ENCODE results near the gene ART3.

The ART3 gene

GRCh38 chr4:76074993-76075600 is 588 bp downstream of the ART3 start:
- DNase-seq, result no peak

- DNase-seq, result no peak
These were observed 3.6 kb downstream of the ART3 start for GRCh38 chr4:76078033-76078613.

- DNase-seq, result no peak
These were observed 9.0 kb downstream of the ART3 start for GRCh38 chr4:76083386-76083988.

- DNase-seq, result no peak
These were observed 10.0 kb downstream of the ART3 start for GRCh38 chr4:76084542-76084941.

- DNase-seq, result no peak
These were observed 12.7 kb downstream of the ART3 start for GRCh38 chr4:76087007-76087769.

GRCh38 chr4:76088719-76089118 is 14.2 kb downstream of the ART3 start:
- no peak for DNase-seq

GRCh38 chr4:76090241-76090691 is 15.8 kb downstream of the ART3 start:
- peak; percentile 27 for DNase-seq

GRCh38 chr4:76091052-76091451 is 16.5 kb downstream of the ART3 start:
- DNase-seq, result no peak

- DNase-seq, result no peak
These were observed 21.1 kb downstream of the ART3 start for GRCh38 chr4:76095568-76095967.

GRCh38 chr4:76096076-76096475 is 21.6 kb downstream of the ART3 start:
- no peak for DNase-seq

GRCh38 chr4:76105652-76106051 is 31.1 kb downstream of the ART3 start:
- no peak for DNase-seq

GRCh38 chr4:76106442-76106841 is 31.9 kb downstream of the ART3 start:
- DNase-seq, result no peak

GRCh38 chr4:76108467-76109181 is 34.1 kb downstream of the ART3 start:
- no peak for DNase-seq

- DNase-seq, result no peak
These were observed 42.3 kb downstream of the ART3 start for GRCh38 chr4:76116821-76117220.

GRCh38 chr4:76117536-76117935 is 43.0 kb downstream of the ART3 start:
- no peak for DNase-seq

GRCh38 chr4:76120199-76120598 is 45.7 kb downstream of the ART3 start:
- DNase-seq, result no peak

GRCh38 chr4:76125816-76126215 is 51.3 kb downstream of the ART3 start:
- no peak for DNase-seq

GRCh38 chr4:76127754-76128153 is 53.2 kb downstream of the ART3 start:
- DNase-seq, result no peak

GRCh38 chr4:76141241-76141640 is 66.7 kb downstream of the ART3 start:
- no peak for DNase-seq

- DNase-seq, result no peak
These were observed 70.0 kb downstream of the ART3 start for GRCh38 chr4:76144546-76144945.

- DNase-seq, result peak; percentile 42
These were observed 73.1 kb downstream of the ART3 start for GRCh38 chr4:76147454-76148141.

- peak; percentile 95 for DNase-seq
These were observed 73.8 kb downstream of the ART3 start, which contains the start of gene NUP54 for GRCh38 chr4:76148142-76148865. TSS of gene NUP54 (minus strand) at chr4:76148397. CDS start at chr4:76148374, 23 bp downstream.

Data from CD4-positive, alpha-beta T cell treated with Interleukin-12 subunit alpha and Interleukin-12 subunit beta, for 1 hour (primary cell).